Muscle of back (tissue), 11 donors: ENCODE data around the gene HOXB13. TPM values are rescaled to one million over a fixed set of nuclear protein-coding genes. Genes with fewer than 3 reads are reported as not detected.
A peak's percentile ranks its signal among the peaks of the same experiment; 100 is the strongest.

ENCODE experiments used
- DNase-seq, 3 donors: peaks; one replicate each; pipeline versions ENCODE4 v3.0.0 to v3.0.0-alpha.2; 2013
- polyA plus RNA-seq, 10 donors: library from polyadenylated mRNA; unstranded; fragments of 120-200 nt; gene quantifications; one replicate each; pipeline ENCODE4 v1.2.1, GENCODE V29; 2013; ENCODE audit not compliant: insufficient read length in 10 of 10

The HOXB13 gene
- polyA plus RNA-seq, 10 donors, result 0.04 TPM; not detected in 9

GRCh38 chr17:48711128-48711527 is 17.4 kb downstream of the HOXB13 start:
- DNase-seq, result no peak

- peak in 1 of 3 donors; percentile 53 for DNase-seq
These were observed 23.9 kb downstream of the HOXB13 start for GRCh38 chr17:48704361-48705248.

GRCh38 chr17:48701864-48702532 is 26.6 kb downstream of the HOXB13 start:
- DNase-seq, result no peak

- DNase-seq, result no peak
These were observed 35.4 kb downstream of the HOXB13 start for GRCh38 chr17:48693178-48693577.

- no peak for DNase-seq
These were observed 36.5 kb downstream of the HOXB13 start for GRCh38 chr17:48692049-48692448.

GRCh38 chr17:48690655-48691054 is 37.9 kb downstream of the HOXB13 start:
- DNase-seq, result no peak

GRCh38 chr17:48681609-48682008 is 46.9 kb downstream of the HOXB13 start:
- no peak for DNase-seq

GRCh38 chr17:48679385-48680096 is 49.0 kb downstream of the HOXB13 start:
- DNase-seq, result no peak

GRCh38 chr17:48678141-48678971 is 50.2 kb downstream of the HOXB13 start:
- DNase-seq, result peak; percentile 11 to 74 (median 52)

GRCh38 chr17:48676963-48677558 is 51.5 kb downstream of the HOXB13 start:
- DNase-seq, result no peak

Other genes starting within 250 kb of the HOXB13 start
- gene HOXB1, start 197.7 kb downstream of the HOXB13 start, polyA plus RNA-seq, result not detected
- 10 to 100 TPM; 11.4 to 25.5 (median 15.0) TPM for gene HOXB2, start 183.6 kb downstream of the HOXB13 start, polyA plus RNA-seq
- gene HOXB4, start 150.4 kb downstream of the HOXB13 start, polyA plus RNA-seq, result 10 to 100 TPM in 2 of 10 donors, 1 to 10 TPM in 8; 1.1 to 10.7 (median 6.1) TPM
- 10 to 100 TPM; 10.4 to 39.0 (median 24.4) TPM for gene HOXB3, start 138.5 kb downstream of the HOXB13 start, polyA plus RNA-seq
- gene HOXB5, start 135.0 kb downstream of the HOXB13 start, polyA plus RNA-seq, result 1 to 10 TPM in 8 of 10 donors, under 1 TPM in 2; 0.60 to 7.2 (median 3.0) TPM
- 1 to 10 TPM; 1.6 to 7.2 (median 2.8) TPM for gene HOXB6, start 123.8 kb downstream of the HOXB13 start, polyA plus RNA-seq
- 10 to 100 TPM in 1 of 10 donors, 1 to 10 TPM in 9; 3.9 to 10.1 (median 6.8) TPM for gene HOXB7, start 117.7 kb downstream of the HOXB13 start, polyA plus RNA-seq
- gene HOXB8, start 113.5 kb downstream of the HOXB13 start, polyA plus RNA-seq, result 1 to 10 TPM in 3 of 10 donors, under 1 TPM in 7; 0.29 to 2.9 (median 0.70) TPM
- 1 to 10 TPM in 1 of 10 donors, under 1 TPM in 9; 0.09 to 1.3 (median 0.43) TPM for gene HOXB9, start 102.4 kb downstream of the HOXB13 start, polyA plus RNA-seq
- not detected for gene PRAC1, start 6.2 kb downstream of the HOXB13 start, polyA plus RNA-seq
- not detected for gene PRAC2, start 5.6 kb downstream of the HOXB13 start, polyA plus RNA-seq
- gene TTLL6, start 88.5 kb upstream of the HOXB13 start, polyA plus RNA-seq, result under 1 TPM in 1 of 10 donors, not detected in 9; 0.22 TPM
- 10 to 100 TPM; 41.0 to 57.4 (median 50.7) TPM for gene CALCOCO2, start 102.3 kb upstream of the HOXB13 start, polyA plus RNA-seq
- gene ATP5MC1, start 164.0 kb upstream of the HOXB13 start, polyA plus RNA-seq, result 100 to 1,000 TPM; 110 to 146 (median 128) TPM
- 10 to 100 TPM; 55.4 to 68.9 (median 59.9) TPM for gene UBE2Z, start 179.7 kb upstream of the HOXB13 start, polyA plus RNA-seq
- gene SNF8, start 216.1 kb upstream of the HOXB13 start, polyA plus RNA-seq, result 10 to 100 TPM; 59.5 to 78.6 (median 65.4) TPM
- gene GIP, start 239.8 kb upstream of the HOXB13 start, polyA plus RNA-seq, result under 1 TPM in 1 of 10 donors, not detected in 9; 0.35 TPM